K562 (cell line): ENCODE measurements around the gene COL26A1. TPM values are rescaled to one million over a fixed set of nuclear protein-coding genes. Genes with fewer than 3 reads are reported as not detected.

Experiments
- ATAC-seq: fragments of 200-7000 bp; cut with Tn5 transposase; 3 replicates; pipeline ENCODE4 v1.9.1; 2020; ENCODE audit warnings: moderate library complexity
- BruUV-seq: library from RNA; stranded (reverse); fragments of 400-500 nt; replicated peaks from 2 replicates; lab custom pipeline; 2021; lab: Mats Ljungman, UMichigan
- CTCF ChIA-PET: fragments of 300-600 bp; formaldehyde crosslinking; extraction: SDS; loops from one replicate; lab custom pipeline; 2021; ENCODE audit warnings: low intra/inter-chr PET ratio; lab: Yijun Ruan, JAX
- POLR2A ChIA-PET: fragments of 300-600, 350-650 bp; sonication (Branson Sonifier 250); formaldehyde crosslinking; extraction: SDS; loops from one replicate; lab custom pipeline; 2021; ENCODE audit warnings: antibody characterized with exemption, inconsistent platforms; lab: Yijun Ruan, JAX
- DNase-seq, 4 experiments: peaks; one replicate each; pipeline versions ENCODE4 v3.0.0 to v3.0.0-alpha.2; 2011 to 2018; ENCODE audit warnings: low spot score in 3 of 4, mixed read lengths in 3 of 4; ENCODE audit errors: extremely low read depth in 1 of 4
- FAIRE-seq: peaks from 2 replicates; lab custom pipeline; 2011; peaks lifted over from hg19 to GRCh38; lab: Jason Lieb, UNC
- H2AFZ ChIP-seq: 2 replicates; pipeline ENCODE4 v1.6.0; 2011; ENCODE audit warnings: low read depth, low read length, control low read depth, inconsistent platforms
- H3K27ac ChIP-seq: fragments of 200-600 bp; 3 replicates; pipeline ENCODE4 v1.8.0; 2011; ENCODE audit warnings: low read depth, mild to moderate bottlenecking, control low read depth, inconsistent platforms, low read length, moderate library complexity, mixed read lengths; ENCODE audit errors: extremely low read depth
- H3K27me3 ChIP-seq, 2 experiments: fragments of 300-600 bp in 1 of 2; 2 replicates in 1 of 2; 3 replicates in 1 of 2; pipeline versions ENCODE4 v1.6.0 to v1.8.0; 2011; ENCODE audit warnings: inconsistent platforms in 2 of 2, low read length in 2 of 2, mild to moderate bottlenecking in 1 of 2, mixed read lengths in 1 of 2, moderate library complexity in 1 of 2; ENCODE audit not compliant: control insufficient read depth in 2 of 2, insufficient read depth in 2 of 2
- H3K36me3 ChIP-seq: fragments of 300-600 bp; 3 replicates; pipeline ENCODE4 v1.8.0; 2011; ENCODE audit warnings: mild to moderate bottlenecking, low read length, inconsistent platforms; ENCODE audit not compliant: control insufficient read depth, insufficient read depth
- H3K4me1 ChIP-seq, 2 experiments: fragments of 200-600 bp in 1 of 2; replicated peaks in 1 of 2; 2 replicates in 1 of 2; 3 replicates in 1 of 2; pipeline versions ENCODE4 v1.5.1 to v1.8.0; 2011; ENCODE audit warnings: inconsistent platforms in 2 of 2, low read length in 2 of 2, mild to moderate bottlenecking in 1 of 2, mixed read lengths in 1 of 2, moderate library complexity in 1 of 2; ENCODE audit not compliant: control insufficient read depth in 2 of 2, insufficient read depth in 2 of 2
- H3K4me2 ChIP-seq: 2 replicates; pipeline ENCODE4 v1.6.1; 2011; ENCODE audit warnings: low read length, control low read depth, inconsistent platforms, mixed read lengths; ENCODE audit not compliant: insufficient read depth
- H3K4me3 ChIP-seq: fragments of 200-600 bp; sonication (generic), shearing (Covaris generic); 2 replicates; pipeline ENCODE4 v1.5.1; 2016; ENCODE audit warnings: control low read depth, inconsistent platforms
- H3K79me2 ChIP-seq: fragments of 200-600 bp; 3 replicates; pipeline ENCODE4 v1.8.0; 2011; ENCODE audit warnings: low read length, inconsistent platforms; ENCODE audit not compliant: control insufficient read depth, insufficient read depth
- H3K9ac ChIP-seq, 2 experiments: 2 replicates each; pipeline versions ENCODE4 v1.6.0 to v1.6.1; 2011; ENCODE audit warnings: low read depth in 2 of 2, low read length in 2 of 2, control low read depth in 1 of 2, inconsistent platforms in 1 of 2, mild to moderate bottlenecking in 1 of 2, mixed read lengths in 1 of 2; ENCODE audit not compliant: insufficient read depth in 1 of 2
- H3K9me1 ChIP-seq: one replicate; pipeline ENCODE4 v1.6.0; 2011; ENCODE audit warnings: inconsistent platforms, mild to moderate bottlenecking, low read length, moderate library complexity; ENCODE audit not compliant: control insufficient read depth, insufficient read depth
- H3K9me3 ChIP-seq: replicated peaks from 2 replicates; pipeline ENCODE4 v1.5.1; 2011; ENCODE audit warnings: low read depth, low read length, inconsistent platforms; ENCODE audit not compliant: control insufficient read depth, insufficient read depth
- H4K20me1 ChIP-seq: replicated peaks from 2 replicates; pipeline ENCODE4 v1.6.1; 2011; ENCODE audit warnings: low read length, inconsistent platforms, mixed read lengths; ENCODE audit not compliant: control insufficient read depth, insufficient read depth
- CTCFL ChIP-seq: IDR thresholded peaks from 2 replicates; pipeline ENCODE4 v1.6.1; 2011; ENCODE audit warnings: borderline replicate concordance, low read depth, mild to moderate bottlenecking, moderate library complexity, low read length; ENCODE audit not compliant: insufficient read depth, poor library complexity, severe bottlenecking
- JUND ChIP-seq, 2 experiments: IDR thresholded peaks; 2 replicates in 1 of 2; 3 replicates in 1 of 2; pipeline ENCODE4 v1.6.1; 2011; ENCODE audit warnings: borderline replicate concordance in 2 of 2, low read depth in 2 of 2, low read length in 2 of 2, improper control_type of control experiment in 1 of 2, missing biosample characterization in 1 of 2, missing genetic modification characterization in 1 of 2, missing genetic modification reagents in 1 of 2
- MED1 ChIP-seq: sonication (generic); formaldehyde crosslinking; IDR thresholded peaks from 2 replicates; pipeline ENCODE4 v1.8.1; 2023; ENCODE audit warnings: missing genetic modification reagents, borderline replicate concordance
- NONO ChIP-seq, 2 experiments: fragments of 200-400 bp in 1 of 2; fragments of 450-650 bp in 1 of 2; formaldehyde crosslinking in 1 of 2; IDR thresholded peaks; 2 replicates each; pipeline ENCODE4 v1.6.1; 2017; ENCODE audit warnings: low read depth in 2 of 2, mild to moderate bottlenecking in 2 of 2, moderate library complexity in 2 of 2, low read length in 1 of 2
- PML ChIP-seq: IDR thresholded peaks from 2 replicates; pipeline ENCODE4 v1.6.1; 2012; ENCODE audit warnings: low read length, inconsistent platforms
- RB1 ChIP-seq: fragments of 450-650 bp; IDR thresholded peaks from 2 replicates; pipeline ENCODE4 v1.6.1; 2017; ENCODE audit warnings: low read depth, mild to moderate bottlenecking
- RFX7 ChIP-seq: fragments of 250-450 bp; sonication (Bioruptor Pico); IDR thresholded peaks from 2 replicates; pipeline ENCODE4 v1.5.1; 2021; ENCODE audit warnings: mild to moderate bottlenecking
- SIRT6 ChIP-seq: IDR thresholded peaks from one replicate; pipeline ENCODE4 v1.6.1; 2012; ENCODE audit warnings: low read depth, mild to moderate bottlenecking, control low read depth, inconsistent platforms, low read length, moderate library complexity
- SMAD3 ChIP-seq: fragments of 450-650 bp; formaldehyde crosslinking; conservative IDR thresholded peaks from 2 replicates; pipeline ENCODE4 v1.4.0; 2020; ENCODE audit warnings: mild to moderate bottlenecking
- SMARCC2 ChIP-seq: fragments of 450-650 bp; IDR thresholded peaks from 2 replicates; pipeline ENCODE4 v1.6.1; 2017; ENCODE audit warnings: antibody characterized with exemption, moderate library complexity, mild to moderate bottlenecking, low read depth
- STAT5B ChIP-seq: fragments of 250-450 bp; sonication (Bioruptor Pico); IDR thresholded peaks from 2 replicates; pipeline ENCODE4 v1.8.0; 2021; ENCODE audit warnings: mild to moderate bottlenecking, inconsistent platforms
- TAF9B ChIP-seq: fragments of 450-650 bp; IDR thresholded peaks from 2 replicates; pipeline ENCODE4 v1.6.1; 2018; ENCODE audit warnings: mild to moderate bottlenecking; ENCODE audit not compliant: partially characterized antibody
- ZBTB43 ChIP-seq: sonication (generic); formaldehyde crosslinking; IDR thresholded peaks from 2 replicates; pipeline ENCODE4 v1.8.0; 2023; ENCODE audit warnings: mild to moderate bottlenecking, missing genetic modification reagents
- ZNF124 ChIP-seq: sonication (generic); formaldehyde crosslinking; IDR thresholded peaks from 2 replicates; pipeline ENCODE4 v1.8.1; 2022; ENCODE audit warnings: missing genetic modification reagents
- ZNF778 ChIP-seq: fragments of 450-650 bp; formaldehyde crosslinking; IDR thresholded peaks from 2 replicates; pipeline ENCODE4 v1.4.0; 2020; ENCODE audit warnings: mild to moderate bottlenecking, moderate library complexity
- WGBS: fragments of 100-300 bp; shearing (Covaris generic); methylation state at CpG from one replicate; pipeline ENCODE4 v1.1.6; 2016; ENCODE audit warnings: low coverage, mixed read lengths; ENCODE audit not compliant: insufficient coverage; ENCODE audit errors: missing lambda C conversion rate; 5-methylcytosine and 5-hydroxymethylcytosine counted together
- in situ Hi-C: fragments of 300-500 bp; cut with MboI; formaldehyde crosslinking; loops from 4 replicates; pipeline ENCODE4 v1.15.0; 2018; ENCODE audit warnings: inconsistent platforms, mixed read lengths
- intact Hi-C: fragments of 100-400 bp; cut with micrococcal nuclease; formaldehyde crosslinking; loops from 2 replicates; pipeline ENCODE4 v1.14.2; 2022
- polyA plus RNA-seq, 8 experiments: library from polyadenylated mRNA; depleted of rRNA in 4 of 8; stranded (reverse) in 5 of 8; unstranded in 3 of 8; fragments of >200 nt; fragmentation: Nextera tagmentation in 2 of 8; fragmentation: Illumina TruSeq in 1 of 8; extraction: Ambion mirVana in 2 of 8; extraction: Trizol in 1 of 8; gene quantifications; 2 replicates each; pipeline versions ENCODE4 v1.2.1 to v1.2.3, GENCODE V29; 2011 to 2014; ENCODE audit warnings: inconsistent platforms in 1 of 8, missing spikeins in 1 of 8
- total RNA-seq, 7 experiments: library from RNA; depleted of rRNA in 6 of 7; stranded (reverse); fragments of >200 nt in 6 of 7; fragmentation: Illumina TruSeq in 2 of 7; extraction: Trizol in 2 of 7; gene quantifications; 2 replicates each; pipeline versions ENCODE4 v1.2.1 to v1.2.3, GENCODE V29; 2011 to 2021; ENCODE audit warnings: low replicate concordance in 1 of 7

Gene COL26A1
- total and polyA plus RNA-seq, 9 of the 15 experiments (the other 6 are each of a cell fraction or from before 2014, with no cell fraction given): 0.04 to 0.39 (median 0.07) TPM; not detected in 5

- WGBS: 3% methylated on average over 5 of the region's 5 CpGs
- no peaks in the 10 kb centered on the region; a peak in 3 of 5 replicates for H3K4me1 ChIP-seq
- no peaks in the 10 kb centered on the region for H3K79me2 ChIP-seq
- H3K9ac ChIP-seq: no peak overlapping the region
- H3K9me1 ChIP-seq: peaks cover 3% of the 10 kb centered on the region
- H3K4me3 ChIP-seq: no peak overlapping the region
- H4K20me1 ChIP-seq: no peaks in the 10 kb centered on the region; the same call in 1 of the 2 replicates
- FAIRE-seq (no peak), DNase-seq (no peak), ATAC-seq (no peak)
- H3K4me2 ChIP-seq: no peak overlapping the region
- H3K36me3 ChIP-seq: no peaks in the 10 kb centered on the region
- intact Hi-C loops: no loop called here
- BruUV-seq: no TSS peak
- no peak overlapping the region for H2AFZ ChIP-seq
- no peaks in the 10 kb centered on the region for H3K9me3 ChIP-seq
- POLR2A ChIA-PET: no interaction called here
- no peak overlapping the region for H3K27ac ChIP-seq
- peaks cover 7 to 42% of the 10 kb centered on the region in 2 experiments; a peak in 4 of 5 replicates for H3K27me3 ChIP-seq
- CTCF ChIA-PET: no interaction called here
- TF ChIP-seq SMARCC2 (no peak), MED1 (CRISPR knock-in tag) (no peak), RFX7 (CRISPR knock-in tag) (no peak), JUND (IDR thresholded peaks at IDR 0.05; ENCODE audit: borderline replicate concordance, low read depth, low read length) (no peak), JUND (tag; IDR thresholded peaks at IDR 0.05; ENCODE audit: borderline replicate concordance, low read depth, low read length) (no peak), PML (no peak), ZBTB43 (CRISPR knock-in tag) (no peak), ZNF124 (CRISPR knock-in tag) (no peak), NONO (IDR thresholded peaks at IDR 0.05; ENCODE audit: low read depth in 2 of 2, low read length in 1 of 2) (no peak), STAT5B (CRISPR knock-in tag) (no peak), RB1 (no peak), SIRT6 (no peak), ZNF778 (CRISPR knock-in tag) (no peak), SMAD3 (CRISPR knock-in tag) (no peak), CTCFL (no peak), TAF9B (no peak)
- in situ Hi-C loops: no loop called here
Measured at GRCh38 chr7:101521430-101521925, 158.8 kb downstream of the COL26A1 start.
